HEK293 (cell line): Measurements from ENCODE around the gene AATK.
A peak's percentile ranks its signal among the peaks of the same experiment; 100 is the strongest.

Source experiments
- CTCF ChIA-PET: fragments of 350-600 bp; formaldehyde crosslinking; extraction: SDS; loops from one replicate; lab custom pipeline; 2021; ENCODE audit warnings: antibody characterized with exemption; lab: Yijun Ruan, JAX
- POLR2A ChIA-PET: fragments of 300-600 bp; formaldehyde crosslinking; extraction: SDS; loops from one replicate; lab custom pipeline; 2020; ENCODE audit warnings: antibody characterized with exemption, inconsistent platforms; lab: Yijun Ruan, JAX
- H3K27ac ChIP-seq: fragments of 200-500 bp; sonication (Bioruptor generic); 2 replicates; pipeline ENCODE4 v1.5.1; 2014; ENCODE audit warnings: low read depth, low read length, control low read depth, inconsistent platforms; ENCODE audit errors: extremely low read depth
- H3K36me3 ChIP-seq, 2 experiments: fragments of 200-500 bp in 1 of 2; sonication (Bioruptor generic) in 1 of 2; 1 replicate in 1 of 2; 2 replicates in 1 of 2; pipeline ENCODE4 v1.5.1; 2014 to 2017; ENCODE audit warnings: inconsistent platforms in 2 of 2, low read length in 2 of 2; ENCODE audit not compliant: control insufficient read depth in 2 of 2, insufficient read depth in 1 of 2
- H3K4me1 ChIP-seq: fragments of 200-500 bp; sonication (Bioruptor generic); 2 replicates; pipeline ENCODE4 v1.5.1; 2014; ENCODE audit warnings: mild to moderate bottlenecking, low read length, inconsistent platforms; ENCODE audit not compliant: control insufficient read depth, insufficient read depth
- H3K4me3 ChIP-seq: 2 replicates; pipeline ENCODE4 v1.5.1; 2011; ENCODE audit warnings: low read depth, mild to moderate bottlenecking, control low read depth, low read length, moderate library complexity
- H3K9me3 ChIP-seq: fragments of 200-500 bp; sonication (Bioruptor generic); 2 replicates; pipeline ENCODE4 v1.5.1; 2014; ENCODE audit warnings: low read depth, low read length, inconsistent platforms; ENCODE audit not compliant: control insufficient read depth, insufficient read depth
- BCL11B ChIP-seq: fragments of 450-650 bp; formaldehyde crosslinking; IDR thresholded peaks from 2 replicates; pipeline ENCODE4 v1.5.1; 2016; ENCODE audit warnings: low read depth, missing biosample characterization, missing genetic modification characterization
- BCL6B ChIP-seq: fragments of 450-650 bp; formaldehyde crosslinking; IDR thresholded peaks from 2 replicates; pipeline ENCODE4 v1.5.1; 2017; ENCODE audit warnings: missing biosample characterization, missing genetic modification characterization
- FEZF1 ChIP-seq: fragments of 450-650 bp; formaldehyde crosslinking; IDR thresholded peaks from 2 replicates; pipeline ENCODE4 v1.5.1; 2016; ENCODE audit warnings: missing biosample characterization, missing genetic modification characterization
- GFI1B ChIP-seq: fragments of 450-650 bp; formaldehyde crosslinking; IDR thresholded peaks from 2 replicates; pipeline ENCODE4 v1.5.1; 2016; ENCODE audit warnings: missing biosample characterization, missing genetic modification characterization
- KLF1 ChIP-seq: fragments of 450-650 bp; formaldehyde crosslinking; IDR thresholded peaks from 2 replicates; pipeline ENCODE4 v1.5.1; 2016; ENCODE audit warnings: missing biosample characterization, missing genetic modification characterization
- RBAK ChIP-seq: fragments of 450-650 bp; formaldehyde crosslinking; IDR thresholded peaks from 2 replicates; pipeline ENCODE4 v1.5.1; 2016; ENCODE audit warnings: missing biosample characterization, missing genetic modification characterization
- SETDB1 ChIP-seq: IDR thresholded peaks from one replicate; pipeline ENCODE4 v1.6.1; 2017; ENCODE audit warnings: mild to moderate bottlenecking, low read length, moderate library complexity, mixed read lengths; ENCODE audit not compliant: insufficient read length
- ZBTB26 ChIP-seq: fragments of 450-650 bp; formaldehyde crosslinking; optimal IDR thresholded peaks from 2 replicates; pipeline ENCODE3; 2016; ENCODE audit warnings: missing biosample characterization, mild to moderate bottlenecking, missing genetic modification characterization
- ZNF114 ChIP-seq: fragments of 450-650 bp; formaldehyde crosslinking; IDR thresholded peaks from 2 replicates; pipeline ENCODE4 v1.5.0; 2017; ENCODE audit warnings: missing biosample characterization, missing genetic modification characterization
- ZNF148 ChIP-seq: fragments of 450-650 bp; formaldehyde crosslinking; IDR thresholded peaks from 2 replicates; pipeline ENCODE4 v1.5.0; 2017; ENCODE audit warnings: missing biosample characterization, missing genetic modification characterization, borderline replicate concordance
- ZNF155 ChIP-seq: fragments of 450-650 bp; formaldehyde crosslinking; IDR thresholded peaks from 2 replicates; pipeline ENCODE4 v1.5.1; 2016; ENCODE audit warnings: missing biosample characterization, missing genetic modification characterization
- ZNF311 ChIP-seq: fragments of 450-650 bp; formaldehyde crosslinking; IDR thresholded peaks from 2 replicates; pipeline ENCODE4 v1.5.1; 2017; ENCODE audit warnings: missing biosample characterization, missing genetic modification characterization, borderline replicate concordance
- ZNF473 ChIP-seq: fragments of 450-650 bp; formaldehyde crosslinking; IDR thresholded peaks from 2 replicates; pipeline ENCODE4 v1.5.1; 2017; ENCODE audit warnings: missing biosample characterization, missing genetic modification characterization
- ZNF48 ChIP-seq: fragments of 450-650 bp; formaldehyde crosslinking; IDR thresholded peaks from 2 replicates; pipeline ENCODE4 v1.5.1; 2016; ENCODE audit warnings: missing biosample characterization, missing genetic modification characterization
- ZNF548 ChIP-seq: fragments of 450-650 bp; formaldehyde crosslinking; IDR thresholded peaks from 2 replicates; pipeline ENCODE4 v1.5.1; 2016; ENCODE audit warnings: missing biosample characterization, missing genetic modification characterization
- ZNF596 ChIP-seq: fragments of 450-650 bp; IDR thresholded peaks from 2 replicates; pipeline ENCODE4 v1.5.0; 2018; ENCODE audit warnings: missing biosample characterization, mild to moderate bottlenecking, missing genetic modification characterization, moderate library complexity
- ZNF600 ChIP-seq: fragments of 450-650 bp; formaldehyde crosslinking; IDR thresholded peaks from 2 replicates; pipeline ENCODE4 v1.5.1; 2016; ENCODE audit warnings: missing biosample characterization, missing genetic modification characterization
- ZNF624 ChIP-seq: fragments of 450-650 bp; formaldehyde crosslinking; IDR thresholded peaks from 2 replicates; pipeline ENCODE4 v1.5.1; 2017; ENCODE audit warnings: missing biosample characterization, missing genetic modification characterization
- ZNF639 ChIP-seq: fragments of 450-650 bp; formaldehyde crosslinking; IDR thresholded peaks from 2 replicates; pipeline ENCODE4 v1.5.1; 2016; ENCODE audit warnings: missing biosample characterization, missing genetic modification characterization
- ZNF707 ChIP-seq: fragments of 450-650 bp; formaldehyde crosslinking; IDR thresholded peaks from 2 replicates; pipeline ENCODE4 v1.5.1; 2016; ENCODE audit warnings: missing biosample characterization, missing genetic modification characterization
- ZSCAN30 ChIP-seq: fragments of 450-650 bp; IDR thresholded peaks from 2 replicates; pipeline ENCODE4 v1.5.1; 2018; ENCODE audit warnings: missing biosample characterization, mild to moderate bottlenecking, missing genetic modification characterization, moderate library complexity
- TF ChIP-seq, protein P1 (sequence below): fragments of 450-650 bp; formaldehyde crosslinking; IDR thresholded peaks from 2 replicates; pipeline ENCODE4 v1.5.1; 2016; ENCODE audit warnings: missing biosample characterization, missing genetic modification characterization
- TF ChIP-seq, protein P2 (sequence below): fragments of 450-650 bp; formaldehyde crosslinking; IDR thresholded peaks from 2 replicates; pipeline ENCODE4 v1.5.1; 2016; ENCODE audit warnings: missing biosample characterization, missing genetic modification characterization
- TF ChIP-seq, protein P3 (sequence below): fragments of 450-650 bp; formaldehyde crosslinking; IDR thresholded peaks from 2 replicates; pipeline ENCODE4 v1.5.1; 2017; ENCODE audit warnings: missing biosample characterization, mild to moderate bottlenecking, missing genetic modification characterization, moderate library complexity
- TF ChIP-seq, protein P4 (sequence below): fragments of 450-650 bp; formaldehyde crosslinking; IDR thresholded peaks from 2 replicates; pipeline ENCODE4 v1.5.1; 2016; ENCODE audit warnings: missing biosample characterization, missing genetic modification characterization

AATK gene

DNA sequence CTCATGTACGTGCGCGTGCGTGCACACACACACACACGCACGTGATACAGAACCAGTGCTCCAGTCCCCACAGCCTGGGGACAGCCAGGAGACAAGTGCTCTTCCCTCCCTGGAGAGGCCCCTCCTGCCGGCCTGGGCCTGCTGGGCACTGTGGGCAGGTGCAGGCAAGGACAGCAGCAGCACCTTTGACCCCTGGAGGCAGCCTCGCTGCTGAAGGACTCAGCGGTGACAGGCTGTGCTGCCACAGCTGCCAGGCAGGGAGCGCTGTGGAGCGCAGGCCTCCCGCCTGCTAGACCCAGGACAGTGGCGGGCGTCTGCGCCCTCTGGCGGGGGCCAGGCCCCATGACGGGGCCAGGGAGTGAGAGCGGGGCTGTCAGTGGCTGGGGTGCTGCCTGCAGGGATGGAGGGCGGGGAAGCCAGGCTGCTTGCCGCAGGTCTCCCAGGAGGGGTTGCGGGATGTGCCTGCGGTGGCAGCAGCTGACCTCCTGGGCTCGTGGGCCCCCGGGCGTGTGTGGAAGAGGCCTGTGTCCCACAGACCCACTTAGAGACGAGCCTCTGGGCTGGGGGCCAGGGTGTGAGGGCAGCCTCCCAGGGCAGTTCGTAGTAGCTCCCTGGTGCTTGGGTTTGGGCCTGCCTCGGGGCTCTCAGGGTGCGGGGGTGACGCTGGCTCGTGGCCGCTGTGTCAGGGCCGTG lies 64.3 kb downstream of the AATK start:
- ChIA-PET CTCF (interaction anchor here (0.5 to 2.9 kb wide), 38 partner anchors 9 to 1256 kb away, joined by 3 to 30 read pairs (median 4); partner anchors contain the start of gene CHMP6), POLR2A (no interaction called here)
- H3K9me3 ChIP-seq: no peaks in the 10 kb centered on the region
- H3K36me3 ChIP-seq: peaks cover 0 to 33% of the 10 kb centered on the region in 2 experiments; a peak in 1 of 3 replicates
- peaks cover 5% of the 10 kb centered on the region for H3K4me1 ChIP-seq
- no peak overlapping the region for H3K27ac ChIP-seq
- H3K4me3 ChIP-seq: no peak overlapping the region
- TF ChIP-seq ZNF600 (no peak), ZNF148 (tag by site-specific recombination) (no peak), ZNF311 (tag by site-specific recombination) (no peak), ZSCAN30 (tag by site-specific recombination) (peak; percentile 89; the same call in 1 of the 2 replicates), ZNF596 (tag by site-specific recombination) (no peak), ZNF114 (tag by site-specific recombination) (no peak), SETDB1 (no peak), KLF1 (tag by site-specific recombination) (0 out of 2 replicates have a peak, but pooled peaks have one; percentile 42), ZNF155 (tag by site-specific recombination) (no peak), ZBTB26 (tag by site-specific recombination) (peak; percentile 32), BCL6B (tag by site-specific recombination) (no peak), ZNF473 (tag by site-specific recombination) (no peak), ZNF639 (tag by site-specific recombination) (0 out of 2 replicates have a peak, but pooled peaks have one; percentile 36), ZNF548 (no peak), GFI1B (tag by site-specific recombination) (no peak), ZNF707 (tag by site-specific recombination) (no peak), RBAK (tag by site-specific recombination) (no peak), ZNF48 (no peak), ZNF624 (tag by site-specific recombination) (no peak), BCL11B (0 out of 2 replicates have a peak, but pooled peaks have one; percentile 21), FEZF1 (tag by site-specific recombination) (no peak)
- TF ChIP-seq, protein P1, sequence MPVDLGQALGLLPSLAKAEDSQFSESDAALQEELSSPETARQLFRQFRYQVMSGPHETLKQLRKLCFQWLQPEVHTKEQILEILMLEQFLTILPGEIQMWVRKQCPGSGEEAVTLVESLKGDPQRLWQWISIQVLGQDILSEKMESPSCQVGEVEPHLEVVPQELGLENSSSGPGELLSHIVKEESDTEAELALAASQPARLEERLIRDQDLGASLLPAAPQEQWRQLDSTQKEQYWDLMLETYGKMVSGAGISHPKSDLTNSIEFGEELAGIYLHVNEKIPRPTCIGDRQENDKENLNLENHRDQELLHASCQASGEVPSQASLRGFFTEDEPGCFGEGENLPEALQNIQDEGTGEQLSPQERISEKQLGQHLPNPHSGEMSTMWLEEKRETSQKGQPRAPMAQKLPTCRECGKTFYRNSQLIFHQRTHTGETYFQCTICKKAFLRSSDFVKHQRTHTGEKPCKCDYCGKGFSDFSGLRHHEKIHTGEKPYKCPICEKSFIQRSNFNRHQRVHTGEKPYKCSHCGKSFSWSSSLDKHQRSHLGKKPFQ (tag by site-specific recombination): no peak
- TF ChIP-seq, protein P2, sequence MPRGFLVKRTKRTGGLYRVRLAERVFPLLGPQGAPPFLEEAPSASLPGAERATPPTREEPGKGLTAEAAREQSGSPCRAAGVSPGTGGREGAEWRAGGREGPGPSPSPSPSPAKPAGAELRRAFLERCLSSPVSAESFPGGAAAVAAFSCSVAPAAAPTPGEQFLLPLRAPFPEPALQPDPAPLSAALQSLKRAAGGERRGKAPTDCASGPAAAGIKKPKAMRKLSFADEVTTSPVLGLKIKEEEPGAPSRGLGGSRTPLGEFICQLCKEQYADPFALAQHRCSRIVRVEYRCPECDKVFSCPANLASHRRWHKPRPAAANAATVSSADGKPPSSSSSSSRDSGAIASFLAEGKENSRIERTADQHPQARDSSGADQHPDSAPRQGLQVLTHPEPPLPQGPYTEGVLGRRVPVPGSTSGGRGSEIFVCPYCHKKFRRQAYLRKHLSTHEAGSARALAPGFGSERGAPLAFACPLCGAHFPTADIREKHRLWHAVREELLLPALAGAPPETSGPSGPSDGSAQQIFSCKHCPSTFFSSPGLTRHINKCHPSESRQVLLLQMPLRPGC (tag by site-specific recombination): no peak
- TF ChIP-seq, protein P3, sequence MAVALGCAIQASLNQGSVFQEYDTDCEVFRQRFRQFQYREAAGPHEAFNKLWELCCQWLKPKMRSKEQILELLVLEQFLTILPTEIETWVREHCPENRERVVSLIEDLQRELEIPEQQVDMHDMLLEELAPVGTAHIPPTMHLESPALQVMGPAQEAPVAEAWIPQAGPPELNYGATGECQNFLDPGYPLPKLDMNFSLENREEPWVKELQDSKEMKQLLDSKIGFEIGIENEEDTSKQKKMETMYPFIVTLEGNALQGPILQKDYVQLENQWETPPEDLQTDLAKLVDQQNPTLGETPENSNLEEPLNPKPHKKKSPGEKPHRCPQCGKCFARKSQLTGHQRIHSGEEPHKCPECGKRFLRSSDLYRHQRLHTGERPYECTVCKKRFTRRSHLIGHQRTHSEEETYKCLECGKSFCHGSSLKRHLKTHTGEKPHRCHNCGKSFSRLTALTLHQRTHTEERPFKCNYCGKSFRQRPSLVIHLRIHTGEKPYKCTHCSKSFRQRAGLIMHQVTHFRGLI (tag by site-specific recombination): no peak
- TF ChIP-seq, protein P4, sequence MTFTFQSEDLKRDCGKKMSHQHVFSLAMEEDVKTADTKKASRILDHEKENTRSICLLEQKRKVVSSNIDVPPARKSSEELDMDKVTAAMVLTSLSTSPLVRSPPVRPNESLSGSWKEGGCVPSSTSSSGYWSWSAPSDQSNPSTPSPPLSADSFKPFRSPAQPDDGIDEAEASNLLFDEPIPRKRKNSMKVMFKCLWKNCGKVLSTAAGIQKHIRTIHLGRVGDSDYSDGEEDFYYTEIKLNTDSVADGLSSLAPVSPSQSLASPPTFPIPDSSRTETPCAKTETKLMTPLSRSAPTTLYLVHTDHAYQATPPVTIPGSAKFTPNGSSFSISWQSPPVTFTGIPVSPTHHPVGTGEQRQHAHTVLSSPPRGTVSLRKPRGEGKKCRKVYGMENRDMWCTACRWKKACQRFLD (tag by site-specific recombination): no peak
